A549 (cell line): ENCODE data around the gene STRN3. TPM values are rescaled to one million over a fixed set of nuclear protein-coding genes. Genes with fewer than 3 reads are reported as not detected.
A peak's percentile ranks its signal among the peaks of the same experiment; 100 is the strongest.
"Not testable (repeated sequence)": the region's sequence is repeated elsewhere in the genome, so short reads cannot be mapped to it uniquely, and the experiment has no call there.

Source experiments
- ATAC-seq, 2 experiments: fragments of 200-7000 bp in 1 of 2; fragments of >200 bp in 1 of 2; cut with Nextera tagmentation in 1 of 2; cut with Tn5 transposase in 1 of 2; 3 replicates each; pipeline versions ENCODE4 v1.8.0 to v1.9.1; 2018 to 2020; ENCODE audit warnings: mild to moderate bottlenecking in 1 of 2, moderate library complexity in 1 of 2
- CTCF ChIA-PET: fragments of 300-600 bp; sonication (Branson Sonifier 250); formaldehyde crosslinking; extraction: SDS; loops from one replicate; lab custom pipeline; 2021; ENCODE audit warnings: antibody characterized with exemption, inconsistent platforms; lab: Yijun Ruan, JAX
- POLR2A ChIA-PET: fragments of 350-600 bp; formaldehyde crosslinking; extraction: SDS; loops from one replicate; lab custom pipeline; 2021; ENCODE audit warnings: antibody characterized with exemption, inconsistent platforms; lab: Yijun Ruan, JAX
- DNase-seq, 2 experiments: peaks; one replicate each; pipeline versions ENCODE4 v3.0.0 to v3.0.0-alpha.2; 2011 to 2016; ENCODE audit warnings: low read depth in 1 of 2, low spot score in 1 of 2
- FAIRE-seq: peaks from 2 replicates; lab custom pipeline; 2011; peaks lifted over from hg19 to GRCh38; lab: Jason Lieb, UNC
- H3K27ac ChIP-seq, 2 experiments: fragments of >200 bp; sonication (Bioruptor Twin); formaldehyde crosslinking; 3 replicates each; pipeline ENCODE4 v1.5.1; 2016 to 2017
- H3K4me1 ChIP-seq: fragments of >200 bp; sonication (Bioruptor Twin); formaldehyde crosslinking; 3 replicates; pipeline ENCODE4 v1.6.1; 2016
- H3K4me2 ChIP-seq: fragments of >200 bp; sonication (Bioruptor Twin); formaldehyde crosslinking; 3 replicates; pipeline ENCODE4 v1.6.1; 2016
- H3K4me3 ChIP-seq: fragments of >200 bp; sonication (Bioruptor Twin); formaldehyde crosslinking; 3 replicates; pipeline ENCODE4 v1.5.1; 2016
- H3K9me3 ChIP-seq: fragments of >200 bp; sonication (Bioruptor Twin); formaldehyde crosslinking; 3 replicates; pipeline ENCODE4 v1.6.1; 2016
- BHLHE40 ChIP-seq: IDR thresholded peaks from 2 replicates; pipeline ENCODE4 v1.6.1; 2012; ENCODE audit warnings: low read depth, low read length, inconsistent platforms
- EHF ChIP-seq: fragments of 250-450 bp; sonication (Bioruptor Pico); IDR thresholded peaks from 2 replicates; pipeline ENCODE4 v1.5.0; 2020; ENCODE audit warnings: mild to moderate bottlenecking
- EP300 ChIP-seq, 2 experiments: fragments of >200 bp; sonication (Bioruptor Twin); formaldehyde crosslinking; IDR thresholded peaks; 2 replicates in 1 of 2; 3 replicates in 1 of 2; pipeline ENCODE4 v1.6.1; 2016 to 2017
- FOSL2 ChIP-seq, 2 experiments: fragments of 450-650 bp in 1 of 2; fragments of >200 bp in 1 of 2; sonication (Bioruptor Twin) in 1 of 2; formaldehyde crosslinking; IDR thresholded peaks; 2 replicates each; pipeline versions ENCODE4 v1.5.0 to v1.6.1; 2016 to 2020; ENCODE audit warnings: mild to moderate bottlenecking in 1 of 2, moderate library complexity in 1 of 2
- FOXS1 ChIP-seq: fragments of 250-450 bp; sonication (Bioruptor Pico); IDR thresholded peaks from 2 replicates; pipeline ENCODE4 v1.5.0; 2020; ENCODE audit warnings: mild to moderate bottlenecking, moderate library complexity
- HOXB5 ChIP-seq: fragments of 250-450 bp; sonication (Bioruptor Pico); IDR thresholded peaks from 2 replicates; pipeline ENCODE4 v1.5.0; 2020; ENCODE audit warnings: mild to moderate bottlenecking, moderate library complexity
- JUN ChIP-seq, 2 experiments: fragments of >200 bp; sonication (Bioruptor Twin); formaldehyde crosslinking; IDR thresholded peaks; 2 replicates in 1 of 2; 3 replicates in 1 of 2; pipeline ENCODE4 v1.6.1; 2016 to 2017
- JUNB ChIP-seq: fragments of >200 bp; sonication (Bioruptor Twin); formaldehyde crosslinking; IDR thresholded peaks from 2 replicates; pipeline ENCODE4 v1.6.1; 2016
- KDM1A ChIP-seq: fragments of 200-600 bp; sonication (generic); IDR thresholded peaks from 2 replicates; pipeline ENCODE4 v1.6.1; 2016; ENCODE audit warnings: low read depth, mild to moderate bottlenecking
- MAFK ChIP-seq: fragments of 450-650 bp; IDR thresholded peaks from 2 replicates; pipeline ENCODE4 v1.6.1; 2014; ENCODE audit not compliant: partially characterized antibody
- NFE2L2 ChIP-seq: fragments of 150-350 bp; conservative IDR thresholded peaks from 2 replicates; pipeline ENCODE4 v1.6.1; 2014; ENCODE audit warnings: low read length
- NR3C1 ChIP-seq: fragments of >200 bp; sonication (Bioruptor Twin); formaldehyde crosslinking; IDR thresholded peaks from 3 replicates; pipeline ENCODE4 v1.6.1; 2017
- RARB ChIP-seq: fragments of 250-450 bp; sonication (Bioruptor Pico); IDR thresholded peaks from 2 replicates; pipeline ENCODE4 v1.8.0; 2021; ENCODE audit warnings: mild to moderate bottlenecking, moderate library complexity
- RNF2 ChIP-seq: fragments of 200-600 bp; sonication (generic); IDR thresholded peaks from 2 replicates; pipeline ENCODE4 v1.6.1; 2016; ENCODE audit warnings: low read depth, mild to moderate bottlenecking, antibody characterized with exemption, moderate library complexity, borderline replicate concordance
- SREBF2 ChIP-seq: fragments of 450-650 bp; IDR thresholded peaks from 2 replicates; pipeline ENCODE4 v1.6.1; 2014; ENCODE audit warnings: mild to moderate bottlenecking, moderate library complexity
- ZFP36 ChIP-seq: fragments of 450-650 bp; IDR thresholded peaks from 2 replicates; pipeline ENCODE4 v1.6.1; 2014; ENCODE audit warnings: borderline replicate concordance; ENCODE audit not compliant: partially characterized antibody
- ZSCAN20 ChIP-seq: fragments of 250-450 bp; sonication (Bioruptor Pico); IDR thresholded peaks from 2 replicates; pipeline ENCODE4 v1.8.0; 2022; ENCODE audit warnings: mild to moderate bottlenecking, moderate library complexity
- WGBS: methylation state at CpG from one replicate; pipeline ENCODE4 v1.1.6; 2017; ENCODE audit errors: missing lambda C conversion rate; 5-methylcytosine and 5-hydroxymethylcytosine counted together
- polyA plus RNA-seq, 4 experiments: library from polyadenylated mRNA; depleted of rRNA in 3 of 4; stranded (reverse); fragments of >200 nt; fragmentation: RNase III in 1 of 4; extraction: RNeasy Plus Mini Kit Qiagen cat#74134 plus additional on column Dnase treatment in 1 of 4; gene quantifications; 2 replicates in 3 of 4; 3 replicates in 1 of 4; pipeline ENCODE4 v1.2.3, GENCODE V29; 2011 to 2017
- TF ChIP-seq, protein P1 (sequence below): fragments of >200 bp; sonication (Bioruptor Twin); formaldehyde crosslinking; IDR thresholded peaks from 3 replicates; pipeline ENCODE4 v1.6.1; 2016

The STRN3 gene
- polyA plus RNA-seq, 2 of the 4 experiments (the other 2 are of a cell fraction), result 22.1 to 44.8 TPM

DNA sequence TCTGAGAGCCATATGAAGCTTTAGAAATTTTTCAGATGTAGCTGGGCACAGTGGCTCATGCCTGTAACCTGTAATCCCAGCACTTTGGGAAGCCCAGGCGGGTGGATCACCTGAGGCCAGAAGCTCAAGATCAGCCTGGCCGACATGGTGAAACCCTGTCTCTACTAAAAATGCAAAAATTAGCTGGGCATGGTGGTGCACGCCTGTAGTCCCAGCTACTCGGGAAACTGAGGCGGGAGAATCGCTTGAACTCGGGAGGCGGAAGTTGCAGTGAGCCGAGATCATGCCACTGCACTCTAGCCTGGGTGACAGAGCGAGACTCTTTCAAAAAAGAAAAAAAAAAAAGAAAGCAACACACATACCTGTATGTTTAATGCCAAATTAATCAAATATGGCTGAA is 16.7 kb upstream of the STRN3 start:
- H3K27ac ChIP-seq, POLR2A ChIA-PET, DNase-seq, H3K4me3 ChIP-seq, H3K9me3 ChIP-seq, FAIRE-seq, ATAC-seq: not testable (repeated sequence)
- H3K4me2 ChIP-seq, result peak overlapping the region; percentile 10; the same call in 1 of the 3 replicates
- WGBS, result 74% methylated on average over 9 of the region's 10 CpGs
- peaks cover 23% of the 10 kb centered on the region for H3K4me1 ChIP-seq
- CTCF ChIA-PET, result interaction anchor here (0.6 to 1.3 kb wide), 3 partner anchors 14 to 62 kb away, joined by 3 to 6 read pairs (median 3); no protein-coding TSS in a partner anchor

GRCh38 chr14:31042300-31042699 is 16.1 kb upstream of the STRN3 start:
- FAIRE-seq, result no peak
- POLR2A ChIA-PET, result no interaction called here

GRCh38 chr14:31038521-31039166 is 12.5 kb upstream of the STRN3 start:
- no peak for DNase-seq
- no peak for ATAC-seq
- H3K9me3 ChIP-seq, result no peaks in the 10 kb centered on the region
- no peak overlapping the region for H3K4me3 ChIP-seq
- H3K4me2 ChIP-seq, result peak overlapping the region; percentile 24; the same call in 2 of the 3 replicates
- CTCF ChIA-PET, result interaction anchor here (1.0 to 2.4 kb wide), 4 partner anchors 10 to 59 kb away, joined by 5 to 8 read pairs (median 6); partner anchors contain the start of genes AP4S1 and STRN3
- peak overlapping the region in 1 of 2 experiments; percentile 42; a peak in 2 of 6 replicates for H3K27ac ChIP-seq
- FAIRE-seq, result no peak
- TF ChIP-seq EHF (CRISPR knock-in tag) (no peak), FOSL2 (IDR thresholded peaks at IDR 0.05) (no peak), FOSL2 (CRISPR knock-in tag; IDR thresholded peaks at IDR 0.05) (0 out of 2 replicates have a peak, but pooled peaks have one; percentile 9)
- TF ChIP-seq, all 56 proteins: peak for 1
- peaks cover 37% of the 10 kb centered on the region for H3K4me1 ChIP-seq
- 6% methylated on average over 3 of the region's 3 CpGs for WGBS
- POLR2A ChIA-PET, result interaction anchor here (0.7 to 1.4 kb wide), 2 partner anchors 12 to 13 kb away, joined by 4 to 8 read pairs; partner anchors contain the start of gene STRN3

More at GRCh38 chr14:31042300-31042699, 16.1 kb upstream of the STRN3 start:
- WGBS, result 92% methylated on average over 1 of the region's 1 CpG
- Histone ChIP-seq H3K9me3 (no peaks in the 10 kb centered on the region), H3K4me2 (no peak overlapping the region), H3K4me3 (no peak overlapping the region), H3K4me1 (peaks cover 28% of the 10 kb centered on the region), H3K27ac (no peak overlapping the region)
- DNase-seq (no peak), ATAC-seq (no peak)
- TF ChIP-seq, protein P1, sequence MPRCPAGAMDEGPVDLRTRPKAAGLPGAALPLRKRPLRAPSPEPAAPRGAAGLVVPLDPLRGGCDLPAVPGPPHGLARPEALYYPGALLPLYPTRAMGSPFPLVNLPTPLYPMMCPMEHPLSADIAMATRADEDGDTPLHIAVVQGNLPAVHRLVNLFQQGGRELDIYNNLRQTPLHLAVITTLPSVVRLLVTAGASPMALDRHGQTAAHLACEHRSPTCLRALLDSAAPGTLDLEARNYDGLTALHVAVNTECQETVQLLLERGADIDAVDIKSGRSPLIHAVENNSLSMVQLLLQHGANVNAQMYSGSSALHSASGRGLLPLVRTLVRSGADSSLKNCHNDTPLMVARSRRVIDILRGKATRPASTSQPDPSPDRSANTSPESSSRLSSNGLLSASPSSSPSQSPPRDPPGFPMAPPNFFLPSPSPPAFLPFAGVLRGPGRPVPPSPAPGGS, result no peak
- TF ChIP-seq JUNB (no peak), EP300 (IDR thresholded peaks at IDR 0.05) (no peak), MAFK (no peak), RARB (CRISPR knock-in tag) (no peak), RNF2 (no peak), FOXS1 (CRISPR knock-in tag) (no peak), ZFP36 (no peak), JUN (IDR thresholded peaks at IDR 0.05) (no peak), ZSCAN20 (CRISPR knock-in tag) (no peak), NR3C1 (no peak), NFE2L2 (no peak), FOSL2 (IDR thresholded peaks at IDR 0.05) (no peak), FOSL2 (CRISPR knock-in tag; IDR thresholded peaks at IDR 0.05) (no peak), KDM1A (no peak), HOXB5 (CRISPR knock-in tag) (no peak), SREBF2 (no peak), BHLHE40 (no peak)
- CTCF ChIA-PET, result interaction anchor here (1.3 kb wide), 1 partner anchor 62 kb away, joined by 3 read pairs; no protein-coding TSS in a partner anchor
